Transverse colon (tissue), 4 donors: ENCODE data around the gene GAS2L1. TPM values are rescaled to one million over a fixed set of nuclear protein-coding genes. Genes with fewer than 3 reads are reported as not detected.

ENCODE experiments used
- DNase-seq: peaks from one replicate; pipeline ENCODE4 v3.0.0-alpha.2; 2019
- H3K27ac ChIP-seq, 4 donors: fragments of 200-600 bp; sonication (generic); 2 replicates each; pipeline ENCODE4 v1.5.1; 2016 to 2018; ENCODE audit warnings: inconsistent platforms in 4 of 4
- H3K27me3 ChIP-seq: fragments of 200-600 bp; sonication (generic); 2 replicates; pipeline ENCODE4 v1.5.1; 2017; ENCODE audit warnings: inconsistent platforms
- H3K36me3 ChIP-seq, 4 donors: fragments of 200-600 bp; sonication (generic); 2 replicates each; pipeline ENCODE4 v1.5.1; 2017 to 2019; ENCODE audit warnings: inconsistent platforms in 4 of 4
- H3K4me1 ChIP-seq, 4 donors: fragments of 200-600 bp; sonication (generic); 2 replicates each; pipeline ENCODE4 v1.5.1; 2017 to 2020; ENCODE audit warnings: inconsistent platforms in 4 of 4
- H3K4me3 ChIP-seq, 4 donors: fragments of 200-600 bp; sonication (generic); 1 replicate in 1 of 4; 2 replicates in 3 of 4; pipeline versions ENCODE4 v1.5.1 to v1.6.1; 2017 to 2019; ENCODE audit warnings: inconsistent platforms in 4 of 4
- H3K9me3 ChIP-seq, 2 donors: fragments of 200-600 bp; sonication (generic); 2 replicates each; pipeline ENCODE4 v1.5.1; 2017 to 2019; ENCODE audit warnings: inconsistent platforms in 2 of 2
- EP300 ChIP-seq: sonication (generic); formaldehyde crosslinking; IDR thresholded peaks from one replicate; pipeline ENCODE4 v1.6.1; 2017; ENCODE audit warnings: antibody characterized with exemption, low read depth
- POLR2A ChIP-seq: fragments of 450-650 bp; IDR thresholded peaks from one replicate; pipeline ENCODE4 v1.6.1; 2016; ENCODE audit warnings: antibody characterized with exemption, mild to moderate bottlenecking, moderate library complexity
- POLR2AphosphoS5 ChIP-seq, 3 donors: sonication (generic); formaldehyde crosslinking; IDR thresholded peaks; one replicate each; pipeline ENCODE4 v1.6.1; 2016; ENCODE audit warnings: antibody characterized with exemption in 3 of 3
- WGBS, 2 donors: methylation state at CpG; one replicate each; pipeline ENCODE4 v1.1.5; 2018; ENCODE audit warnings: low coverage in 1 of 2; 5-methylcytosine and 5-hydroxymethylcytosine counted together
- in situ Hi-C, 4 donors: fragments of 200-750 bp; cut with MboI; loops; one replicate each; pipeline versions ENCODE4 v1.15.0 to v1.15.1; 2017; ENCODE audit warnings: low sequenced_read_pairs in 3 of 4, low pct_ligation_motif_present in 1 of 4, low pct_unique_long_range_greater_than_20kb in 1 of 4
- intact Hi-C: fragments of 100-400 bp; cut with DNase I; formaldehyde crosslinking; loops from one replicate; pipeline ENCODE4 v1.15.1; 2023; ENCODE audit warnings: low total_unique reads
- total RNA-seq, 4 donors: library from RNA; depleted of rRNA; stranded (reverse); fragments of >200 nt; gene quantifications; one replicate each; pipeline ENCODE4 v1.1.0, GENCODE V29; 2016
- TF ChIP-seq, protein P1 (sequence below), 5 experiments: fragments of 200-600 bp in 3 of 5; fragments of 450-650 bp in 2 of 5; sonication (generic) in 3 of 5; IDR thresholded peaks; 1 replicate in 2 of 5; 2 replicates in 3 of 5; pipeline ENCODE4 v1.5.1; 2016 to 2017; ENCODE audit warnings: antibody characterized with exemption in 5 of 5, inconsistent platforms in 3 of 5, mild to moderate bottlenecking in 2 of 5, moderate library complexity in 1 of 5

GAS2L1 gene
- total RNA-seq, 4 donors from 2014 or later = 21.1 to 81.0 (median 43.6) TPM

DNA sequence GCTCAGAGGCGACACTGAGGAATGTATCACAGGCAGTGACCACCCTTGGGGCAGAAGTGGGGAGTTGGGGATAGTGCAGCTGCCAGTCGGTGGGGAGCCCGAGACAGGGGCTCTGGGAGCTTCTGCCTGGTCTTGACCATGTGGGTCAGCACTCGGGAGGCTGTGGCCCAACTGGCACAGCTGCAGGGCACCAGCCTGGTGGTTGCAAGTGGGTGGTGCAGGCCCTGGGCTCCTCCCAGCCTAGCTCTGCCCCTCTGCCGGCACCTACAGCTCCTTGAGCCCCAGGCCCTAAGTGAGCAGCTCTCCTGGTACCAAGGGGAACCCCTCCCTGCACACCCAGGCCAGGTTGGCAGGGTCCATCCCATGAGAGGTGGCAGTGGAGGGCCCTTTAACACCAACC, 21.6 kb downstream of the GAS2L1 start:
- WGBS, 2 donors = 92% methylated on average over 5 of the region's 5 CpGs; no CpG with 5 or more reads in 1 of the 2 donors
- intact Hi-C loops (no loop called here), in situ Hi-C loops (no loop called here)
- no peak for DNase-seq
- no peaks in the 10 kb centered on the region for H3K27me3 ChIP-seq
- no peak overlapping the region for H3K27ac ChIP-seq
- no peak for TF ChIP-seq POLR2AphosphoS5 (IDR thresholded peaks at IDR 0.05)
- no peak for TF ChIP-seq POLR2A
- no peak for TF ChIP-seq EP300
- H3K9me3 ChIP-seq = no peaks in the 10 kb centered on the region
- H3K4me3 ChIP-seq = no peak overlapping the region
- H3K36me3 ChIP-seq = peaks cover 0 to 12% (median 4%) of the 10 kb centered on the region in 4 donors
- H3K4me1 ChIP-seq = no peaks in the 10 kb centered on the region

DNA sequence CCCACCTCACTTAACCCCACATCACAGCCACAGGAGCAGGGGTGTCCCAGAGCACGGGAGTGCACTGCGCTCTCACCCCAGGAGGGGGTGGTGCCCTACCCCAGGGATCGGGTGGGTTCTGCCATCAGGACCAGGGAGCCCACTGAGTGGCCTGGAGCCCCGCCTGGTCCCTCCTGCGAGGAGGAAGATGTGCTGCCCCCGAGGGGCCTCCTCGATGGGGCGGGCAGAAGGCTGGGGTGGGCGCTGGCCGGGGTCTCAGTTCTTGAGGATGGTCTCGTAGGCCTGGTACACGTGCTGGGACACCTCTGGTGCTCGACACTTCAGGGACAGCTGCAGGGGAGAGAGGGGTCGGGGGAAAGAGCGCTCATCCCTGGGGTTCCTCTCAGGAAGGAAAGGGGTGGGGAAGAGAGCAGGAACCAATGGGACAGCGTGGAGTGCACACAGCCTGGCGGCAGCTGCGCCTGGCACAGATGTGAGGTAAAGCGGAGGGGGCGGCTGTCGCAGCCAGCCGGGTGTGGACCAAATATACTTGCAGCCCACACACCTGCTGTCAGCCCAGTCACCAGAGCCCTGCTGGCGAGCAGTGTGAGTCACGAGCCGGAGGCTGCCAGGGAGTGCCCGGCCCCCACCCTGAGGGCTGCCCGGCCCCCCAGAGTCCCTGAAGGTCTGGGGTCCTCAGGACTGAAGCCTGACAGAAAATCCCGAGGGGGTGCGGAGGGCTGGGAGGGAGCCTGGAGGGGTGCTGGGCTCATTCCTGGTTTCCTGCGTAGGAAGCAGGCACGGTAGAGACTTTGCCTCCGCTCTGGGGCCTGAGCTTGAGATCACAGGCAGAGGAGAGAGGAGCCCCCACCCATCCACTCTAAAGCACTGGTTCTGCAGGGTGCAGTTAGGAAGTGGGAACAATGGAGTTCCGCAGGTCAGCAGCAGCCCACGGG, 22.4 kb downstream of the GAS2L1 start:
- intact Hi-C loops (no loop called here), in situ Hi-C loops (no loop called here)
- H3K9me3 ChIP-seq = no peaks in the 10 kb centered on the region
- 92% methylated on average over 30 of the region's 34 CpGs; no CpG with 5 or more reads in 1 of the 2 donors for WGBS, 2 donors
- no peak for DNase-seq
- peaks cover 0 to 12% (median 4%) of the 10 kb centered on the region in 4 donors for H3K36me3 ChIP-seq
- no peak overlapping the region for H3K27ac ChIP-seq
- H3K4me3 ChIP-seq = no peak overlapping the region
- TF ChIP-seq, protein P1, sequence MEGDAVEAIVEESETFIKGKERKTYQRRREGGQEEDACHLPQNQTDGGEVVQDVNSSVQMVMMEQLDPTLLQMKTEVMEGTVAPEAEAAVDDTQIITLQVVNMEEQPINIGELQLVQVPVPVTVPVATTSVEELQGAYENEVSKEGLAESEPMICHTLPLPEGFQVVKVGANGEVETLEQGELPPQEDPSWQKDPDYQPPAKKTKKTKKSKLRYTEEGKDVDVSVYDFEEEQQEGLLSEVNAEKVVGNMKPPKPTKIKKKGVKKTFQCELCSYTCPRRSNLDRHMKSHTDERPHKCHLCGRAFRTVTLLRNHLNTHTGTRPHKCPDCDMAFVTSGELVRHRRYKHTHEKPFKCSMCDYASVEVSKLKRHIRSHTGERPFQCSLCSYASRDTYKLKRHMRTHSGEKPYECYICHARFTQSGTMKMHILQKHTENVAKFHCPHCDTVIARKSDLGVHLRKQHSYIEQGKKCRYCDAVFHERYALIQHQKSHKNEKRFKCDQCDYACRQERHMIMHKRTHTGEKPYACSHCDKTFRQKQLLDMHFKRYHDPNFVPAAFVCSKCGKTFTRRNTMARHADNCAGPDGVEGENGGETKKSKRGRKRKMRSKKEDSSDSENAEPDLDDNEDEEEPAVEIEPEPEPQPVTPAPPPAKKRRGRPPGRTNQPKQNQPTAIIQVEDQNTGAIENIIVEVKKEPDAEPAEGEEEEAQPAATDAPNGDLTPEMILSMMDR (IDR thresholded peaks at IDR 0.05) = no peak
- TF ChIP-seq POLR2A = no peak
- no peak for TF ChIP-seq POLR2AphosphoS5 (IDR thresholded peaks at IDR 0.05)
- no peak for TF ChIP-seq EP300
- H3K27me3 ChIP-seq = no peaks in the 10 kb centered on the region
- no peaks in the 10 kb centered on the region for H3K4me1 ChIP-seq

DNA sequence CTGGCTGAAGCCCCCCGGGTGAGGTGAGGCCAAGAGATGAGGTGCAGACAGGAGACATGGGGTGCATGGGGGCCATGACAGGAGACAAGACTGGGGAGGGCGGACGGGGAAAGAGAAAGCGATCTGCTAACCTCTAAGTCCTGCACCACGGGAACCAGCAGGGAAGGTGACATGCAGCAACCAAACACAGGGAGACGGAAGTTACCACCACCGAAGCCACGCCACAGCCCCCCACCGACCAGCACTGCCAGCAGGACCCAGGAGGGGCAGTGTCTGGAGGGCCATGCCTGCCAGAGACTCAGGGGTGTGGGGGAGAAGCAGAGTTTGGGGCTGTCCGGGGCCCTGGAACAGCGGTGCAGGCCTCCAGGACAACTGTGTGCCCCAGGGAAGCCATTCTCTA, 23.1 kb downstream of the GAS2L1 start:
- TF ChIP-seq, protein P1 (IDR thresholded peaks at IDR 0.05) = no peak
- TF ChIP-seq POLR2A = no peak
- TF ChIP-seq POLR2AphosphoS5 (IDR thresholded peaks at IDR 0.05) = no peak
- TF ChIP-seq EP300 = no peak
- no peak for DNase-seq
- Histone ChIP-seq H3K27ac (no peak overlapping the region), H3K4me3 (no peak overlapping the region), H3K9me3 (no peaks in the 10 kb centered on the region), H3K36me3 (peaks cover 0 to 12% (median 4%) of the 10 kb centered on the region in 4 donors), H3K4me1 (no peaks in the 10 kb centered on the region), H3K27me3 (no peaks in the 10 kb centered on the region)
- intact Hi-C loops (no loop called here), in situ Hi-C loops (no loop called here)
- WGBS, 2 donors = 89% methylated on average over 11 of the region's 11 CpGs; no CpG with 5 or more reads in 1 of the 2 donors

DNA sequence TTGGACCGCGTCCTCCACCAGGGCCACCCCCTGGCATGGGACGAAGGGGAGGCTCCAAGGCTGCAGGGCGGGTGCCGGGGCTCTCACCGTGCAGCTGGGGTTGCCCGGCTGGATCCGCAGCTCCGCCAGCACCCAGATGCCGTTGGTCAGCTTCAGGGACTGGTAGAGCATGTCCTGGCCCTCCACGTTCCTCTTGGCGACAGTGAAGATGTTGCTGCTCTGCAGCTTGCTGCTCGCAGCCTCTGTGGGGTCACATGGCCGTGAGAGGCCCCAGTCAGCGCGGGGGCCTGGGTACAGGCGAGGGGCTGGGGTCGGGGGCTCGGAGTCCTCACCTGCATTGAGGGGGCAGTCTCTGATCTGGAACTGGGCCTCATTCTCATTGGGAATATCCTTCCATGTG, 23.8 kb downstream of the GAS2L1 start:
- H3K9me3 ChIP-seq = no peaks in the 10 kb centered on the region
- in situ Hi-C loops = no loop called here
- intact Hi-C loops = no loop called here
- H3K36me3 ChIP-seq = peaks cover 0 to 12% (median 6%) of the 10 kb centered on the region in 4 donors
- H3K27ac ChIP-seq = no peak overlapping the region
- 94% methylated on average over 17 of the region's 19 CpGs; no CpG with 5 or more reads in 1 of the 2 donors for WGBS, 2 donors
- no peaks in the 10 kb centered on the region for H3K4me1 ChIP-seq
- no peak for DNase-seq
- TF ChIP-seq POLR2A (no peak), POLR2AphosphoS5 (IDR thresholded peaks at IDR 0.05) (no peak), EP300 (no peak)
- TF ChIP-seq, protein P1 (IDR thresholded peaks at IDR 0.05) = no peak
- H3K27me3 ChIP-seq = no peaks in the 10 kb centered on the region
- H3K4me3 ChIP-seq = no peak overlapping the region
